Left ventricle myocardium inferior (tissue), 1 donor: ENCODE results near the gene ACACA. TPM values are rescaled to one million over a fixed set of nuclear protein-coding genes. Genes with fewer than 3 reads are reported as not detected.

Experiments
- DNase-seq: peaks from one replicate; pipeline ENCODE4 v3.0.0-alpha.2; 2020
- H3K27ac ChIP-seq: fragments of 200-600 bp; replicated peaks from 2 replicates; pipeline ENCODE4 v1.8.0; 2021
- H3K27me3 ChIP-seq: fragments of 200-600 bp; 2 replicates; pipeline ENCODE4 v1.8.0; 2021; ENCODE audit warnings: low read depth
- H3K36me3 ChIP-seq: fragments of 200-600 bp; 2 replicates; pipeline ENCODE4 v1.8.0; 2021
- H3K4me1 ChIP-seq: fragments of 200-600 bp; 2 replicates; pipeline ENCODE4 v1.8.0; 2021
- H3K4me3 ChIP-seq: fragments of 200-600 bp; 2 replicates; pipeline ENCODE4 v1.8.0; 2021; ENCODE audit warnings: mild to moderate bottlenecking, moderate library complexity
- H3K9me3 ChIP-seq: fragments of 200-600 bp; replicated peaks from 2 replicates; pipeline ENCODE4 v1.8.0; 2021
- intact Hi-C: fragments of 100-400 bp; cut with micrococcal nuclease; formaldehyde crosslinking; loops from one replicate; pipeline ENCODE4 v1.11.0; 2022
- total RNA-seq: library from RNA; stranded (reverse); fragmentation: NEBNext Ultra II Directional; extraction: Animal tissue kit (Norgen Biotek cat#: 25700); gene quantifications from one replicate; pipeline ENCODE4 v1.2.1, GENCODE V29; 2021
- TF ChIP-seq, protein P1 (sequence below): fragments of 200-600 bp; IDR thresholded peaks from 2 replicates; pipeline ENCODE4 v1.8.0; 2021; ENCODE audit warnings: antibody characterized with exemption, mild to moderate bottlenecking, borderline replicate concordance
- donor health status: DM: no; HTN: yes; CAD: no; lungs with severe emphysema.

ACACA gene
- total RNA-seq, 1 donor from 2014 or later, result 16.2 TPM

DNA sequence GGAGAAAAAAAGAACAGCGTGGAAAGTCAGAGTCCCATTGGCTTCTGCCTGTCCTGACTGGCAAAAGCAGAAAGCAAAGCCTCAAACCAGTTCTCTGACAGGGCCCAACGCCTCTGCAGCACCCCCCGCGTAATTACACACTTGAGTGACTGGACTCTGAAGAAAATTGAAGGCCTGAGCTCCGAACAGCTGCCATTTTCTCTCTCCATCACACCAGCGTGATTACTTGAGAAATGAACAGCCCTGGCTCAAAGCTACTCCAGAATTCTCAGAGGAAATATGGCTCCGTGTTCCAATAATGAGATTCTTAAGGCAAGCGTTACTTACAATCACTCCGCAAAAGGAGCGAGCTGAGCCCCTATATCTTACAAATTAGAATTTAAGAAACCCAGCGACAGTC lies 173.6 kb downstream of the ACACA start:
- intact Hi-C loops, result no loop called here
- no peak overlapping the region for H3K4me3 ChIP-seq
- TF ChIP-seq, protein P1, sequence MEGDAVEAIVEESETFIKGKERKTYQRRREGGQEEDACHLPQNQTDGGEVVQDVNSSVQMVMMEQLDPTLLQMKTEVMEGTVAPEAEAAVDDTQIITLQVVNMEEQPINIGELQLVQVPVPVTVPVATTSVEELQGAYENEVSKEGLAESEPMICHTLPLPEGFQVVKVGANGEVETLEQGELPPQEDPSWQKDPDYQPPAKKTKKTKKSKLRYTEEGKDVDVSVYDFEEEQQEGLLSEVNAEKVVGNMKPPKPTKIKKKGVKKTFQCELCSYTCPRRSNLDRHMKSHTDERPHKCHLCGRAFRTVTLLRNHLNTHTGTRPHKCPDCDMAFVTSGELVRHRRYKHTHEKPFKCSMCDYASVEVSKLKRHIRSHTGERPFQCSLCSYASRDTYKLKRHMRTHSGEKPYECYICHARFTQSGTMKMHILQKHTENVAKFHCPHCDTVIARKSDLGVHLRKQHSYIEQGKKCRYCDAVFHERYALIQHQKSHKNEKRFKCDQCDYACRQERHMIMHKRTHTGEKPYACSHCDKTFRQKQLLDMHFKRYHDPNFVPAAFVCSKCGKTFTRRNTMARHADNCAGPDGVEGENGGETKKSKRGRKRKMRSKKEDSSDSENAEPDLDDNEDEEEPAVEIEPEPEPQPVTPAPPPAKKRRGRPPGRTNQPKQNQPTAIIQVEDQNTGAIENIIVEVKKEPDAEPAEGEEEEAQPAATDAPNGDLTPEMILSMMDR, result no peak
- H3K9me3 ChIP-seq, result no peaks in the 10 kb centered on the region
- peaks cover 67% of the 10 kb centered on the region for H3K36me3 ChIP-seq
- H3K27ac ChIP-seq, result no peak overlapping the region
- H3K4me1 ChIP-seq, result no peaks in the 10 kb centered on the region
- DNase-seq, result no peak
- no peaks in the 10 kb centered on the region for H3K27me3 ChIP-seq

DNA sequence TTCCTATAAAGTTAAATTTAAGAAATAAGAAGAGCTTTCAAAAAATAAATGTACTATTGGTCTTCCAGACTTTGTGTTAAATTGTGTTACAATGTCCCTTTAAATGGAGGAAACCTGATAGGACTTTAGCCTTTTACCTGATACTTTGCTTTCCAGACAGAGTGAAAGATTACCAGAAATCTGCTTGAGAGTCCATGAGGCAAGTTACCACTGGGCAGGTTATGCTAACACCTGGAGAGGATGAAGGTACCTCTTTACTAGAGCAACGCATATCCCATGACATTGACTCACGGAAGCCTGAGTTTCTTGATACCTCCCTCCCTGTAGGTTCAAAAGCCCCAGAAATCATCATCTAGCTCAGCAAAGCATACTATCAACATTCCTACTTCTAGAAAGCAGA lies 174.7 kb downstream of the ACACA start:
- H3K4me3 ChIP-seq, result no peak overlapping the region
- H3K9me3 ChIP-seq, result no peaks in the 10 kb centered on the region
- no peak overlapping the region for H3K27ac ChIP-seq
- TF ChIP-seq, protein P1, result no peak
- H3K36me3 ChIP-seq, result peaks cover 57% of the 10 kb centered on the region
- H3K4me1 ChIP-seq, result no peaks in the 10 kb centered on the region
- no peaks in the 10 kb centered on the region for H3K27me3 ChIP-seq
- intact Hi-C loops, result no loop called here
- DNase-seq, result no peak

DNA sequence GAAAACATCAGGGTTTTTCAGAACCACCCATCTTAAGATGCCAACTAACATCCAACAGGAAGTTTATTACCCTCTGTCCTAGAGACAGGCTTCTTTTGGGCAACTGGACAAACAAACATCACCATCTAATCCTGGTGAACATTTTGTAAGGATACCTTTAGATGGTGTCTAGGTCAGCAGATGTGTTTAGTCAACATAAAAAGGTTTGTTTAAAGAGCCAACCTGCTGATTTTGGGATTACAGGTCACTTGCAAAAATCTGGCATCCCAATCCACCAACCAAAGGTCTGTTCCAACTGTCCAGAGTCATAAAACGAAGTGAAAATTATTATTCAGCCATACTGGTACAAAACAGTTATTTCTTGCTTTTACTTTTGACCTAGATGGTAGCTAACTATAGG lies 176.0 kb downstream of the ACACA start:
- Histone ChIP-seq H3K27me3 (no peaks in the 10 kb centered on the region), H3K4me1 (no peaks in the 10 kb centered on the region), H3K36me3 (peaks cover 56% of the 10 kb centered on the region), H3K4me3 (no peak overlapping the region), H3K9me3 (no peaks in the 10 kb centered on the region), H3K27ac (no peak overlapping the region)
- intact Hi-C loops, result no loop called here
- TF ChIP-seq, protein P1, result no peak
- no peak for DNase-seq

DNA sequence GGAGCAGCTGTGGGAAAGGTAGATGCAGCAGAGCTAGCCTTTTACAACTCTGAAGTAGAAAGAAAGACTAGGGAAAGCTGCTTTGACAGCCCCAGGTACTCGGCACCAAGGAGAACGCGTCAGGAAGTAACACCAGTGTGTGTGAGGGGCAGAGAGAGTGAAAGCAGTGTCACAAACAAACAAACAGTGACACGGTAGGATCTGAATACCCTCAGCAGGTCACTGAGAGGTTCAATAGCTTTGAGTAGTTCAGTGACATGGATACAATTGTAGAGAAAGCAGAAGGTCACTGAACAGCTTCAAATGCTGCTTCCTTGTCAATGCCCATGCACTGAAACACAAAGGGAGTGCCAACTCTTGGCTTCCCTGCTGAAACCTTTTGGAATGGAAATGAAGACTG lies 181.2 kb downstream of the ACACA start:
- H3K9me3 ChIP-seq, result no peaks in the 10 kb centered on the region
- H3K36me3 ChIP-seq, result peaks cover 44% of the 10 kb centered on the region
- TF ChIP-seq, protein P1, result no peak
- intact Hi-C loops, result no loop called here
- no peak overlapping the region for H3K27ac ChIP-seq
- DNase-seq, result no peak
- no peak overlapping the region for H3K4me3 ChIP-seq
- H3K4me1 ChIP-seq, result no peaks in the 10 kb centered on the region
- H3K27me3 ChIP-seq, result no peaks in the 10 kb centered on the region

DNA sequence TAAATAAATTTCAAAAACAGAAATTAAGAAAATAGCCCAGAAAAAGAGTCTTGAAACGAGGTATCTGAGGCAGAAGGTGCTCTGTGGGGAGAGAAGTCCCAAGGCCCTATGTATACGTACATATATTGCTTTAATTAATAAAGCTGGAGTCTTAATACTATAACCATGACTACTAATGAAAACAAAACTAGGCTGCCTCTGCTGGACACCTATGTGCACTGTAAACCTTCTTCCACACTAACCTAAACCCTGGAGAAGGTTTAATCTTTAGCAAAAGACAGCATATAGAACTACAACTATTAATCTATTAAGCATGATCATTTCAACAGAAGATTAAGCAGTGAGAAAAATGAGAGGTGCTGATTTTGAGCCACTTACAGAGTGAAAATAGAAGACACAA lies 184.8 kb downstream of the ACACA start:
- Histone ChIP-seq H3K4me1 (no peaks in the 10 kb centered on the region), H3K27ac (no peak overlapping the region), H3K9me3 (no peaks in the 10 kb centered on the region), H3K36me3 (peaks cover 45% of the 10 kb centered on the region), H3K27me3 (no peaks in the 10 kb centered on the region), H3K4me3 (no peak overlapping the region)
- TF ChIP-seq, protein P1, result no peak
- intact Hi-C loops, result no loop called here
- DNase-seq, result no peak

DNA sequence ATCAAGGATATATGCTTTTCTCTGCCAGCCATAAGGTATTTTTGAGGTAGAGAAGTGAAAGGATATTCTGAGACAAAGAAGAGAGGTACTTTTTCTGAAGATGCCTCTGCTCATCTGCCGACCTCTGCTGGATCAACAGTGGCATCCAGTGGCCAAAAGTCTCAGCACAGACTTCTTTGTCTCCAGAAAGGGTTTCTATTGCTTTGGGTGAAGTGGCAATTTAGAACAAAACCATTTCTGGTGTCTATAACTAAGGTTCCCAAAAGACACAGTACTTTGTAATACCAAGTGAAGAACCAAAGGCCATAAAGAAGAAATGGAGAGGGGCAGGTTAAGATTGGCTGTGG lies 186.1 kb downstream of the ACACA start:
- H3K9me3 ChIP-seq, result no peaks in the 10 kb centered on the region
- DNase-seq, result no peak
- TF ChIP-seq, protein P1, result peak; percentile 35
- peaks cover 37% of the 10 kb centered on the region for H3K36me3 ChIP-seq
- no peaks in the 10 kb centered on the region for H3K27me3 ChIP-seq
- no peaks in the 10 kb centered on the region for H3K4me1 ChIP-seq
- H3K4me3 ChIP-seq, result no peak overlapping the region
- H3K27ac ChIP-seq, result no peak overlapping the region
- intact Hi-C loops, result no loop called here
